H7 (cell line): ENCODE data around the gene C1QTNF12. TPM values are rescaled to one million over a fixed set of nuclear protein-coding genes. Genes with fewer than 3 reads are reported as not detected.
"Not testable (repeated sequence)": the region's sequence is repeated elsewhere in the genome, so short reads cannot be mapped to it uniquely, and the experiment has no call there.

Experiments used
- DNase-seq: peaks from one replicate; pipeline ENCODE4 v3.0.0; 2012
- H3K27me3 ChIP-seq: 2 replicates; pipeline ENCODE4 v1.6.0; 2011; ENCODE audit warnings: mild to moderate bottlenecking, low read length; ENCODE audit not compliant: control insufficient read depth, insufficient read depth
- H3K36me3 ChIP-seq: replicated peaks from 2 replicates; pipeline ENCODE4 v1.5.1; 2011; ENCODE audit warnings: low read length; ENCODE audit not compliant: control insufficient read depth, insufficient read depth
- H3K4me3 ChIP-seq: 2 replicates; pipeline ENCODE4 v1.5.1; 2011; ENCODE audit warnings: low read depth, mild to moderate bottlenecking, control low read depth, low read length, moderate library complexity; ENCODE audit not compliant: insufficient read depth
- total RNA-seq: library from RNA; depleted of rRNA; stranded (reverse); fragments of >200 nt; shearing (Covaris generic); gene quantifications from 2 replicates; pipeline ENCODE4 v1.2.3, GENCODE V29; 2014

Gene C1QTNF12
- total RNA-seq, 1 experiment from 2014 or later = 3.6 TPM

DNA sequence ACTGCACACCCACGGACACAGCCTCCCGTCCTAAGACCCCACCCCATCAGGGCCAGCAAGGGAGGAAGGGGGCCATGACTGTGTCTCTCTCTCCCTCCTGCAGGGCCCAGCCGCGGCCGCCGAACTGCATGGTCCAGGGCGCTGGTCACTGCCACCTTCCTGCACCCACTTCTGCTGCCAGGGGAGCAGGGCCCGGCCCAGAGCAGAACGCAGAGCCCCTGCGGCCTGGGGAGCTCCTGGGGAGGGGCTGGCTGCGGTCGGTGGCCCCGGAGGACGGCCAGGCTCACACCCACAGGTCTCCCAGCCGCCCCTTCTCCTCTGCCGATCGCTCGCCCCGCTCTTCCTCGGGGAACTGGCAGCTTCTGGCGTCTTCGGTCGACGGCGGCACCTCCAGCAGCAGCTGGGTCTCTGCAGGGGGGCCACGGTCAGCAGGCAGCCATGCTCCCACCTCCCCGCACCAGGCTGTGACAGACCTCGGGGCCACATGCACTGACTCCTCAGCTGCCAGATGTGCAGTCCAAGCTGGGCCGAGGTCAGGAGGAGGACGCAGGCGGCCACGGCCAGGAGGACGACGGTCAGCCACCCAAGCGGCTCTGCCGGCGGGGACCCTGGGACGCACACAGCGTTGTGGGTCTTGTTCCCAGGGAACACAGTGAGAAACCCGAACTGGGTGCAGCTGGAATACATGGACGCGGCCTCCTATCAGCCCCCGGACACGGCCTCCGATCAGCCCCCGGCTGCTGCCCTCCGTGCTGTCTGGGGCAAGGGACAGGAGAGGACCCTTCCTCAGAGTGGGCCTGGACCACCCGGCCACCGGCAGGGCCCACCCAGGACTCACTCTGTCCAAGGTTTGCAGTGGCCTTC lies 42.7 kb downstream of the C1QTNF12 start:
- no peaks in the 10 kb centered on the region for H3K36me3 ChIP-seq
- DNase-seq = peak; percentile 74
- peaks cover 5% of the 10 kb centered on the region for H3K27me3 ChIP-seq

DNA sequence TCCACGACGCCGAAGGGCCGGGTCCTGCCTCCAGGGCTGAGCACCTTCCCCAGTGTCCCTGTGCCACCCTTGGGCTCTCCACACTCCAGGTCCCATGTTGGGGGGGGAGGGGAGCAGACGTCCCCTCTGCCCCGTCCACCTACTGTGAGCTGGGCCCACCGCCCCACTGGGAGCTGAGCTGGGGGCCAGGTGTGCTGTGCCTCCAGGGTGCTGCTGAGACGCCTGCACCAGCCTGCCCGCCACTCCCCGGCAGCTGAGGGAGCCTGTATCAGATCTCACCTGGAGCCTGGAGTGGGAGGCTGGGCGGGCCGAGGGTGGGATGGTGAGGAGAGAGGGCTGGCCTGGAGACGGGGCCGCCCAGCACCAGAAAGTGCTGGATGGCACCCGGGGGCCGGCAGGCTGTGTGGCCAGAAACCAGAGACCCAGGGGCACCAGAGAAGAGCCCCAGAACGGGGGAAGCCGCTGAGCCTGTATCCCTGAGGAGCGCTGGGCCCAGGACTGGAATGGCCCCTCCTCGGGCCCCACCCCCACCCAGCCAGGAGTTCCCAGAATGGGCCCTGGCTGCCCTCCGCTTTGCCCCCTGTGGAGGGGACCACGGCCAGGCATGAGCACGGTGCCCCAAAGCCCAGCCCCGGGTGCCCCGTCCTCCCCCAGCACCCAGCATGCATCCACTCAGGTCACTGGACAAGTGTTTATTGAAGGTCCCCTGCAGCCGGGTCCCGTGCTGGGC lies 43.5 kb downstream of the C1QTNF12 start:
- Histone ChIP-seq H3K27me3 (peaks cover 5% of the 10 kb centered on the region), H3K36me3 (no peaks in the 10 kb centered on the region), H3K4me3 (no peak overlapping the region)
- peak; percentile 82 for DNase-seq

More for the DNA sequence above, 42.7 kb downstream of the C1QTNF12 start:
- no peak overlapping the region for H3K4me3 ChIP-seq

DNA sequence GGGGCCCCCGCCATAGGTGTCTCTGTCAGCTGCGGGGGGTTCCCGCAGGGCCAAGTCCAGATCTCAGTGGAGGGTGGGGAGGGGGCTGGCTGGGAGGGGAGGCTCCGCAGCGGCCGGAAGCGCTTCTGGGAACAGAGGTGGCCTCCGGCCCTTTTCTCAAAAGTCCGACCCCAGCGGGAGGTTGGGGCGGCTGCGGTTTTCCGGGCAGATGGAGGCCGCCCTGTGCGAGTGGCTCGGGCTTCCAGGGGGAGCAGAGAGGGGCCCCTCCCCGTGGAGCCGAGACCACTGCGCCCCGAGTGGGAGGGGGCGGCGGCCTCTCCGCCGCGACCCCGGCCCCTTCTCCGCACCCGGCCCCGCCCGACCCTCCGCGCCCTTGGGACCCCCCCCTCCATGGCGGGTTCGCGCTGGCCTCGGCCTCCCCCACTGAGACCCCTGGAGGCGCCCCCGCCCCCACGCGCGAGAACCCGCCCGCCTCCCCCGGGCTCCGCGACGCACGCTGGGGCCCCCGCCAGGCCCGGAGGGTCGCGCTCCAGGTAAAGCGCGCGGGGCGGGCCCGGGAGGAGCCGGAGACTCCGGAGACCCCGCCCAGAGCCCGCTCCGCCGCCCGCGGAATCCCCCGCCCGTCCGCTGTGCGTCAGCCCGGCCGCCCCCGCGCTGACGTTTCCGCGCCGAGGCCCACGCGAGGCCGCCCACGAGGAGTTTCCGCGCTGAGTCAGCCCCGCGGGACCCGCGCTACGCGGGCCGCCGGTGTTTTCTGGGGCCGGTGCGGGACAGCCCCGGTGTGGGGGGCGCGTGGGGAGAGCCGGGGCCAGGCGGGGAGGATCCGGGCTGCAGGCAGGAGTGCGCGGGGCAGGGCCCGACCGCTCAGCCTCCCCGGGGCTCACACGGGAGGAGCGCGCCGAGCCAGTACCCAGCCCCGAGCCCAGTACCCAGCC lies 45.4 kb downstream of the C1QTNF12 start:
- Histone ChIP-seq H3K27me3 (peaks cover 2% of the 10 kb centered on the region), H3K4me3 (peak overlapping the region; percentile 56), H3K36me3 (no peaks in the 10 kb centered on the region)
- DNase-seq = peak; percentile 97

DNA sequence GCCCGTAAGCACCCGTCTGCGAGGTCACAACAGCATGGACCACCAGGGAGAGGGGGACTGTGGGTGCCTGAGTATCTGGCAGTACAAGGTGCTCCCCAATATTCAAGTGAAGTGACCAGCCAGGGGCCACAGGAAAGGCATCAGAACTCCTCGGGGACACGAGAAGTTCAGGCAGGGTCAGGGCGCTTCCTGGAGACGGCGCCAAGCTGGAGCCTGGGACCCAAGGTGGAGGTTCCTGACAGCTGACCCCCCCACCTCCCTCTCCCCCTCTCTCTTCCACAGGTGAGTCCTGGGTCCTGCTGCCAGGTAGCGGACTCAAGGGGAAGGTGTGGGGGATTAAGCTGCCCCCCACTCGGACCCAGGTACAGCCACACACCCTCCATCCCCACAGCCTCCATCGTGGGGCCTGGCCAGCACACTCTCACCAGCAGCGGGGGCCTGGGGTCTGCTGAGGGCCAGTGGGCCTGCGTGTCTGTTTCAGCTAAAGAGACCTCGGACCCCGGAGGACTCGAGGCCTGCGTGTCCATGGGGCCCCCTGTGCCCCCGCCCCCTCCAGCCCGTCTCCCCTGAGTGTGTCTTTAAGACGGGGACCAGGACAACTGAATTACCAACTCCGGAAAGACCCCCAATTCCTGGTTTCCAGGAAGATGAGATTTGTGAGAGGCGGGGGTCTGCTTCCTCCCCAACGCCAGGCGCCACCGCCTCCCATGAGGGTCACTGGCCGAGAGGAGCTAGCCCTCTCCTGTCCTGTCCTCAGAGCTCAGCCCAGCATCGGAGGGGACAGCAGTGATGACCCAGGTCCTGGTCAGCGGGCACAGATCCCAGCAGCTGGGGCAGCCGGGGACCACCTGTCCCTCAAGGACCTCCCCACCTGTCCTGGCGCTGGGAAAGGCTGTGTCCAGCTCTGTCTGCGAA lies 46.3 kb downstream of the C1QTNF12 start:
- H3K36me3 ChIP-seq = no peaks in the 10 kb centered on the region
- H3K27me3 ChIP-seq = peaks cover 2% of the 10 kb centered on the region
- DNase-seq = peak; percentile 84
- no peak overlapping the region; the same call in 1 of the 2 replicates for H3K4me3 ChIP-seq

GRCh38 chr1:1199141-1199960 lies 47.2 kb downstream of the C1QTNF12 start:
- H3K36me3 ChIP-seq = no peaks in the 10 kb centered on the region
- H3K27me3 ChIP-seq = peaks cover 2% of the 10 kb centered on the region; the same call in 1 of the 2 replicates
- DNase-seq = peak; percentile 71
- no peak overlapping the region for H3K4me3 ChIP-seq

- DNase-seq = peak; percentile 62
Observed at GRCh38 chr1:1198423-1199140, 47.9 kb downstream of the C1QTNF12 start.

DNA sequence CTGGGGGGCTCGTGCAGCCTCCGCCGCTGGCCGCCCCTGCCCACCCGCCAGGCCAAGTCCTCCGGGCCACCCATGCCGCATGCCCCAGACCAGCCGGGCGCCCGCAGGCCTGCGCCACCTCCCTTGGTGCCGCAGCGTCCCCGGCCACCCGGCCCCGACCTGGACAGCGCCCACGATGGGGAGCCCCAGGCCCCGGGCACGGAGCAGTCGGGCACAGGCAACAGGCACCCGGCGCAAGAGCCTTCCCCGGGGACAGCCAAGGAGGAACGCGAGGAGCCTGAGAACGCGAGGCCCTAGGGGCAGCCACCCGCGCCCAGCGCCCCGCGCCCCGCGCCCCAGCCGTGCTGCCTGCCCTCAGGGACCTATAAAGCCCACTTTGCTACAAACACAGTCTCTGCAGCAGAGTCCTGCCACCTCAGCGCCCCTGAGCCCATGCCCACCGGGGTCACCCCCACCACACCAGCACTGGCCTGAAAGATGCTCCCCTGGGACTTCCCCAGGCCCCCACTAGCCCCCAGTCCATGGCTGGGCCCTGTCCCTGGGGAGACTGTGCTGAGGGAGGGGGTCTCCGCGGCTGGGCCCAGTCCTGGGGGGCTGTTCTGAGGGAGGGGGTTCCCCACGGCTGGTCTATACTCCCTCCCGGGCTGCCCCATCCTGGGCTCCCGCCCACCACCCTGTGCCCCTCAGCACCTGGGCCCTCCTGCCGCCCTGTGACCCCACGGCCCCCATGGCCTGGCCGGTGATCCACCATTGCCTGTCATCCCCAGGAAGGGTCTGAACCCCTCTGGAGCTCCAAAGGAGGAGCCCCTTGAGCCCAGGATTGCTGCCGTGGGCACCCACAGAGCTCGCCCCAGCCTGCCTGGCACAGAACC lies 48.7 kb downstream of the C1QTNF12 start:
- DNase-seq = peak; percentile 63
- H3K27me3 ChIP-seq = peaks cover 2% of the 10 kb centered on the region; the same call in 1 of the 2 replicates
- no peaks in the 10 kb centered on the region for H3K36me3 ChIP-seq
- H3K4me3 ChIP-seq = no peak overlapping the region

More at GRCh38 chr1:1198423-1199140, 47.9 kb downstream of the C1QTNF12 start:
- no peaks in the 10 kb centered on the region for H3K36me3 ChIP-seq
- no peak overlapping the region for H3K4me3 ChIP-seq
- peaks cover 2% of the 10 kb centered on the region; the same call in 1 of the 2 replicates for H3K27me3 ChIP-seq

DNA sequence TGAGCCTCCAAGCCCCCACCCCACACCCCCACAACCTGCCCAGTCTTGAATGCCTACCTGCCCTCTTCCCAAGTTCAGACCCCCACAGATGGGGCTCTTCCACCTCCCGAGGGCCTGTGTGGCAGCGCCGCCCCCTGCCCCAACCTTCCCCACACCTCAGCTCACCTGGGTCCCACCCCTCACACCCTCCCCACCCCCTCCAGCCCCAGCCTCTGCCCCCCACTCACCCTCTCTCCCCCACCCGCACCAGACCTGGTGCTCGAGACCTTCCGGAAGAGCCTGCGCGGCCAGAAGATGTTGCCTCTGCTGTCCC lies 49.4 kb downstream of the C1QTNF12 start:
- no peak overlapping the region for H3K4me3 ChIP-seq
- no peak for DNase-seq
- peaks cover 2% of the 10 kb centered on the region; the same call in 1 of the 2 replicates for H3K27me3 ChIP-seq
- no peaks in the 10 kb centered on the region for H3K36me3 ChIP-seq

DNA sequence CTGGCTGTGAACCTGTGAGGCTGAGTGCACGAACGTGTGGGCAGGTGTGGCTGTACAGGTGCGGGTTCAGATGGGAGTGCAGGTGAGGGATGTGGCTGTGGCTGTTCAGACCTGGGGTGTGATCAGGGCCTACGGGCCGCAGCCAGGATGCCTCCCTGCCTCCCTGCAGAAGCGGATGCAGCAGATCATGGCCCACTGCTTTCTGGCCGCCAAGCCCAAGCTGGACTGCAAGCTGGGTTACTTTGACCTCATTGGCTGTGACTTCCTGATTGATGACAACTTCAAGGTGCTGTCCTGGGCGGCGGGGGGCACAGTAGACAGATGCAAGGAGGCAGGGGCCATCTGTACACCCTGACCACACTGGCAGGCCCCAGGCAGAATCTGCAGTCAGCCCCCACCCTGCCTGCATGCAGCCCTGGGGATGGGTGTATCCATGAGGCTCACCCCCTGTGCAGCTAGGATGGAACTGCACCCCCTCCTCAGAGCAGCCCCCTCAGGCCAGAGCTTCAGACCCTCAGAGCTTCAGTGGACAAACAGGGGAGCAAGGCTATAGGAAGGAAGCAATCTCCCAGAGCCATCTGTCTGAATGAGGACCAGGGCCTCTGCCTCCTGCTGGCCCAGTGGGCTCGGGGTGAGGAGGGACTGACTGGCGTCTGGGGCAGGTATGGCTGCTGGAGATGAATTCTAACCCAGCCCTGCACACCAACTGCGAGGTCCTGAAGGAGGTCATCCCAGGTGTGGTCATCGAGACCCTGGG lies 49.9 kb downstream of the C1QTNF12 start:
- Histone ChIP-seq H3K27me3 (peaks cover 2% of the 10 kb centered on the region; the same call in 1 of the 2 replicates), H3K36me3 (no peaks in the 10 kb centered on the region), H3K4me3 (no peak overlapping the region)
- peak; percentile 62 for DNase-seq

DNA sequence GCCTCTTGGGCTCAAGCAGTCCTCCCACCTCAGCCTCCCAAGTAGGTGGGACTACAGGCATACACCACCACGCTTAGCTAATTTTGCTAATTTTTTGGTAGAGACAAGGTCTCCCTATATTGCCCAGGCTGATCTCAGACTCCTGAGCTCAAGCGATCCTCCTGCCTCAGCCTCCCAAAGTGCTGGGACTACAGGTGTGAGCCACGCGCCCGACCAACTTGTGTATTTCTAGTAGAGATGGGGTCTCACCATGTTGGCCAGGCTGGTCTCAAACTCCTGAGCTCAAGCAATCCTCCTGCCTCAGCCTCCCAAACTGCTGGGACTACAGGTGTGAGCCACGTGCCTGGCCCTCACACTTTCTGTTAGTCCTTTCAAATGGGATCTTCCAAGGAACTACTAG lies 50.8 kb downstream of the C1QTNF12 start:
- H3K36me3 ChIP-seq, H3K27me3 ChIP-seq, H3K4me3 ChIP-seq, DNase-seq: not testable (repeated sequence)

DNA sequence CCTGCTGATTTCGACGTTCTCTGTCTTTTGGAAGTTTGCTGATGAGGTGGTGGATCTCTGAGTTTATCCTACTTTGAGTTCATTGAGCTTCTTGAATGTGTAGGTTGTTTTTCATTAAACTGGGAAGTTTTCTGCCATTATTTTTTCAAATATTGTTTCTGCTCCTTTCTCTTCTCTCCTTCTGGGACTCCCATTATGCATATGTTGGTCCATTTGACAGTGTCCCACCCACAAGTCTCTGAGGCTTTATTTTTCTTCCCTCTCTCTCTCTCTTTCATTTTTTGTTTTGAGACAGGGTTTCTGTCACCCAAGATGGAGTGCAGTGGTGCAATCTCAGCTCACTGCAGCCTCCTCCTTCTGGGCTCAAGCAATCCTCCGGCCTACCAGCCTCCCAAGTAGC lies 51.8 kb downstream of the C1QTNF12 start:
- no peaks in the 10 kb centered on the region for H3K27me3 ChIP-seq
- H3K4me3 ChIP-seq = no peak overlapping the region
- no peak for DNase-seq
- H3K36me3 ChIP-seq = no peaks in the 10 kb centered on the region
